GM21717 (cell line): ENCODE results near the gene PRB4.
"Not testable (repeated sequence)": the region's sequence is repeated elsewhere in the genome, so short reads cannot be mapped to it uniquely, and the experiment has no call there.

Experiments
- ATAC-seq: cut with Tn5 transposase; IDR thresholded peaks from one replicate; pipeline ENCODE4 v1.9.1; 2021; ENCODE audit warnings: mild to moderate bottlenecking, moderate library complexity; ENCODE audit not compliant: unreplicated experiment

The PRB4 gene

GRCh38 chr12:11310336-11310735, at the start of gene PRB4:
TSS of gene PRB4 (minus strand) at chr12:11310436. CDS start at chr12:11310398, 38 bp downstream.
- no peak for ATAC-seq

- not testable (repeated sequence) for ATAC-seq
These were observed 41.5 kb upstream of the PRB4 start for GRCh38 chr12:11351736-11352135.

DNA sequence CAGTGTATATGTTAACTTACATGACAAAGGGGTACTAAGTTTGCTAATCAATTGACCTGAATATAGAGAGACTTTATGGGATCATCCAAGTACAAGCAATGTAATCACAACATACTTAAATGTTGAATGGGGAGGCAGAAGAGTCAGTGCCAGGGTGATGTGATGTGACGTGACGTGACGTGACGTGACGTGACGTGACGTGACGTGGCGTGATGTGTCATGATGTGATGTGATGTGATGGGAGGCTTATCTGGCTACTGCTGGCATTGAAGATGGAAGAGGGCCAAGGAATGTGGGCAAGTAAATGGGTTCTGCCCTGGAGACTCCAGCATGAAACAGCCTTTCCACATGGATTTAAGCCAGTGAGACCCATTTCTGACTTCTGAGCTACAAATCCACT, 38.2 kb upstream of the PRB4 start:
- ATAC-seq, result no peak

DNA sequence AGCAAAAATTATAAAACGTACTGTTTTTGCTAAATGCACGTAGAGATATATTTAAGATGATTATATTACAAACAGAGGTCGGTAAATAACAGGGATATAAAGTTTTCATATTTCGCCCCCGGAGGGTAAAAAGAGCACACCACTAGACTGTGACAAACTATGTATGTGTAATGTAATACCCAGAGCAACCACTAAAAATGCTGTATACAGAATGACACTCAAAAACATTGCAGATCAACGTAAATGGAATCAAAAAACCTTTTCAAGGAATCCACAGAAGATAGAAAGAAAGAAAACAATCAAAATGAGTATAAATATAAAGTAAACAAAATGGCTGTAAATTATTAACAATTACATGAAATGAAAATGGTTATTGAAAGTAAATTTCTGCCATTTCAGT, 37.6 kb upstream of the PRB4 start:
- ATAC-seq, result no peak

DNA sequence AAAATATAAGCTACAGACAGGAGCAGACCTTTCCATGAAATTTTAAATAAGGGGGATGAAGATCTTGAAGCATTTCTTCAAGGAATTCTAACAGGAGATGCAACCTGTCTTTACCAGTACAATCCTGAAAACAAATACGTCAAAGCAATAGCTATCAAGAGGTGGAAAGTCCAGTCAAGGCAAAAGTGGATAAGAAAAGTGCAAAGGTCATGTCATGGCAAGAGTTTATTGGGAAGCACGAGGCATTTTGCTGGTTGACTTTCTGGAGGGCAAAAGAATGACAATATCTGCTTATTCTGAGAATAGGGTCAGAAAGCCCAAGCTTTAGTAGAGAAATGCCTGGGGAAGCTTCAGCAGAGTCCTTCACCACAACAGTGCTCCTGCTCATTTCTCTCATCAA, 34.3 kb upstream of the PRB4 start:
- no peak for ATAC-seq

- ATAC-seq, result no peak
These were observed 14.2 kb upstream of the PRB4 start for GRCh38 chr12:11324426-11324825.

GRCh38 chr12:11321980-11322379, 11.7 kb upstream of the PRB4 start:
- ATAC-seq, result no peak

DNA sequence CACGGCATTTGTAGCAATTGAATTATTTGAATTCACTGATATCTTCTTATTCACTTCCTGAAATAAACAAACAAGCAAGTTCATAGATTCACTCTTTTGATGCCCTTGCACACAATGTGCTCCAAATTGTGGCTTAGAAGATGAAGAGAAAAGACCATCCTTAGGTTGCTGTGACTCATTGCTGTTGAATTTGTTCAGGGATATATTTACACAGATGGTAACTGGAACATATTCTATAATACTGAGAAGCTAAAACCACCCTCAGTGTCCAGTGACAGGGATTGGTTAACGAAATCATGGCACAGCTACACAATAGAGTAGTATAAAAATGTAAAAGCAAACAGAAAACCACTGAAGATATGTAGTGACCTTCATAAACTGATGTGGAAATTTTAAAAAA, 3.1 kb downstream of the PRB4 start:
- no peak for ATAC-seq

DNA sequence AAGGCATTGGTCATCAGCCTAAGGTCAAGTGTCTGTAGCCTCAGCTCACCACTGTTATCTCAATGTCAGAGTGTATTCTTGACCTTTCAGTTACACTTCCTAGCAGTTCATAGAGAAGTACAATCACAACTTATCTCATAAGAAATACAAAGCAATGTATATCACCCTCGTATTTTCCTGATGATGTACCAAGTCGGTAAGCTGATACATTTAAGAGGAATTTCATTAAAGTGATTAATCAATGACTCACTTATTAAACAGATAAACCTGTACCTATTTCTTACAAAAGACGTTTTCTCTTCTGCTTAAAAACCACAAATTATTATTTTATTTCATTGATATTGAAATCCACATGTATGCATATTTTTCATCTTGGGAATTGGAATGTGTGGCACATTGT, 36.8 kb downstream of the PRB4 start:
- no peak for ATAC-seq

GRCh38 chr12:11269607-11270006, 40.6 kb downstream of the PRB4 start, which contains the start of gene PRB3:
TSS of gene PRB3 (minus strand) at chr12:11269707. CDS start at chr12:11269669, 38 bp downstream.
- ATAC-seq, result no peak

DNA sequence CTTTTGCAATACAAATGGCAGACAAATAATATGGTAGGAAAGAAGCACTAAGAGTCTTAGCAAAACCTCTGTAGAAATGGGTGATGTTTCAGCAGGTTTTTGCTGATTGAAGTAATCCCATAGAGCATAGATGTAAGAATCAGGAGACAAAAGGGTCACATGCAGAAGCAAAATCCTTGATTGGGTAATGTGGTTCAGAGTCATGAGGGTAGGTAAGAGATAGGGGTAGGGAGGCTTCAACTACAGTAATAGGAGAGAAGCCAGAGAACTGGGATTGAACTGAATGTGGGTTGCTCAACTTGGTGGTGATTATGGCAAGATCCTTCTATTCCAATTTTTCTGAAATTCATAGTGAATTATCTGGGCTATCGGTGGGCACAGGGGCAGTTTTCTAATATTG, 45.7 kb downstream of the PRB4 start:
- no peak for ATAC-seq
